GM12892 (cell line): ENCODE results near the gene NPFFR1.

Experiments used
- POLR2A ChIP-seq: IDR thresholded peaks from 2 replicates; pipeline ENCODE4 v1.6.1; 2011; ENCODE audit warnings: low read depth, low read length, control low read depth
- POLR2AphosphoS5 ChIP-seq: IDR thresholded peaks from 2 replicates; pipeline ENCODE4 v1.6.1; 2011; ENCODE audit warnings: low read depth, low read length, control low read depth

GRCh38 chr10:70302292-70302691, 18.5 kb upstream of the NPFFR1 start:
- TF ChIP-seq POLR2A (no peak), POLR2AphosphoS5 (no peak)
